Hepatocyte (in vitro differentiated cells): ENCODE measurements around the gene TGM4. TPM values are rescaled to one million over a fixed set of nuclear protein-coding genes. Genes with fewer than 3 reads are reported as not detected.

Source experiments
- DNase-seq: peaks from one replicate; pipeline ENCODE4 v3.0.0-alpha.2; 2016; ENCODE audit warnings: low spot score
- H2AFZ ChIP-seq: fragments of 200-600 bp; sonication (generic); 2 replicates; pipeline ENCODE4 v1.6.0; 2016; ENCODE audit warnings: antibody characterized with exemption, mild to moderate bottlenecking
- H3K27ac ChIP-seq: fragments of 200-600 bp; sonication (generic); 2 replicates; pipeline ENCODE4 v1.5.1; 2016; ENCODE audit warnings: mild to moderate bottlenecking
- H3K27me3 ChIP-seq: fragments of 200-600 bp; sonication (generic); 2 replicates; pipeline ENCODE4 v1.6.1; 2016
- H3K36me3 ChIP-seq: fragments of 200-600 bp; sonication (generic); replicated peaks from 2 replicates; pipeline ENCODE4 v1.5.1; 2016; ENCODE audit warnings: low read depth; ENCODE audit not compliant: insufficient read depth
- H3K4me1 ChIP-seq: fragments of 200-600 bp; sonication (generic); 2 replicates; pipeline ENCODE4 v1.5.1; 2016; ENCODE audit warnings: mild to moderate bottlenecking, moderate library complexity; ENCODE audit not compliant: insufficient read depth
- H3K4me2 ChIP-seq: fragments of 200-600 bp; sonication (generic); 2 replicates; pipeline ENCODE4 v1.6.0; 2016
- H3K4me3 ChIP-seq: fragments of 200-600 bp; sonication (generic); 2 replicates; pipeline ENCODE4 v1.5.1; 2016; ENCODE audit warnings: mild to moderate bottlenecking
- H3K79me2 ChIP-seq: fragments of 200-600 bp; sonication (generic); 2 replicates; pipeline ENCODE4 v1.6.0; 2017; ENCODE audit warnings: mild to moderate bottlenecking
- H3K9me2 ChIP-seq: fragments of 200-600 bp; sonication (generic); replicated peaks from 2 replicates; pipeline ENCODE4 v1.6.0; 2017; ENCODE audit warnings: mild to moderate bottlenecking; ENCODE audit not compliant: insufficient read depth
- H3K9me3 ChIP-seq: fragments of 200-600 bp; sonication (generic); 2 replicates; pipeline ENCODE4 v1.5.1; 2016; ENCODE audit warnings: low read depth, mild to moderate bottlenecking
- H4K20me1 ChIP-seq: fragments of 200-600 bp; sonication (generic); 2 replicates; pipeline ENCODE4 v1.6.0; 2016; ENCODE audit warnings: mild to moderate bottlenecking; ENCODE audit not compliant: insufficient read depth, poor library complexity, severe bottlenecking
- CTCF ChIP-seq: fragments of 200-600 bp; sonication (generic); IDR thresholded peaks from 2 replicates; pipeline ENCODE4 v1.5.1; 2016; ENCODE audit warnings: antibody characterized with exemption, mild to moderate bottlenecking; ENCODE audit not compliant: poor library complexity
- EZH2 ChIP-seq: fragments of 200-600 bp; sonication (generic); IDR thresholded peaks from 2 replicates; pipeline ENCODE4 v1.6.1; 2016; ENCODE audit warnings: antibody characterized with exemption, mild to moderate bottlenecking, borderline replicate concordance
- EZH2phosphoT487 ChIP-seq: fragments of 200-600 bp; sonication (generic); IDR thresholded peaks from one replicate; pipeline ENCODE4 v1.6.1; 2018; ENCODE audit warnings: antibody characterized with exemption, mild to moderate bottlenecking, low read depth, moderate library complexity; ENCODE audit not compliant: unreplicated experiment, severe bottlenecking
- WGBS: methylation state at CpG from one replicate; pipeline ENCODE4 v1.1.6; 2016; ENCODE audit warnings: low lambda C conversion rate; ENCODE audit errors: missing lambda C conversion rate; 5-methylcytosine and 5-hydroxymethylcytosine counted together
- polyA plus RNA-seq: library from polyadenylated mRNA; unstranded; fragments of >200 nt; fragmentation: Nextera tagmentation; extraction: Ambion mirVana; gene quantifications from 2 replicates; pipeline ENCODE4 v1.2.1, GENCODE V29; 2016
- total RNA-seq: library from RNA; depleted of rRNA; stranded (reverse); fragments of >200 nt; gene quantifications from 2 replicates; pipeline ENCODE4 v1.2.3, GENCODE V29; 2014

TGM4 gene
- total and polyA plus RNA-seq, 2 experiments from 2014 or later, result 0.43 TPM; not detected in 1

GRCh38 chr3:44865272-44866035, 9.0 kb upstream of the TGM4 start:
- Histone ChIP-seq H3K9me3 (no peaks in the 10 kb centered on the region), H3K4me1 (peaks cover 10% of the 10 kb centered on the region), H3K27ac (no peak overlapping the region), H3K4me3 (no peak overlapping the region), H3K4me2 (no peak overlapping the region), H2AFZ (no peak overlapping the region), H4K20me1 (no peaks in the 10 kb centered on the region), H3K79me2 (peaks cover 5% of the 10 kb centered on the region), H3K36me3 (no peaks in the 10 kb centered on the region), H3K27me3 (no peaks in the 10 kb centered on the region), H3K9me2 (no peaks in the 10 kb centered on the region)
- TF ChIP-seq EZH2phosphoT487 (no peak), CTCF (no peak), EZH2 (no peak)
- WGBS, result 84% methylated on average over 7 of the region's 7 CpGs
- DNase-seq, result no peak

GRCh38 chr3:44867421-44868111, 6.8 kb upstream of the TGM4 start:
- no peak overlapping the region for H2AFZ ChIP-seq
- 88% methylated on average over 7 of the region's 7 CpGs for WGBS
- no peak overlapping the region for H3K27ac ChIP-seq
- no peak overlapping the region for H3K4me2 ChIP-seq
- H3K36me3 ChIP-seq, result no peaks in the 10 kb centered on the region
- H4K20me1 ChIP-seq, result no peaks in the 10 kb centered on the region
- H3K27me3 ChIP-seq, result no peaks in the 10 kb centered on the region
- no peak for DNase-seq
- H3K9me3 ChIP-seq, result no peaks in the 10 kb centered on the region
- peaks cover 2% of the 10 kb centered on the region for H3K4me1 ChIP-seq
- no peaks in the 10 kb centered on the region for H3K9me2 ChIP-seq
- H3K79me2 ChIP-seq, result peaks cover 2% of the 10 kb centered on the region
- TF ChIP-seq EZH2phosphoT487 (no peak), EZH2 (no peak), CTCF (no peak)
- H3K4me3 ChIP-seq, result no peak overlapping the region

GRCh38 chr3:44870375-44871061, 3.9 kb upstream of the TGM4 start:
- TF ChIP-seq EZH2 (no peak), EZH2phosphoT487 (no peak), CTCF (no peak)
- DNase-seq, result no peak
- H3K4me3 ChIP-seq, result no peak overlapping the region
- no peaks in the 10 kb centered on the region for H3K27me3 ChIP-seq
- H4K20me1 ChIP-seq, result no peaks in the 10 kb centered on the region
- H3K79me2 ChIP-seq, result no peaks in the 10 kb centered on the region
- H3K4me1 ChIP-seq, result no peaks in the 10 kb centered on the region
- WGBS, result 73% methylated on average over 8 of the region's 8 CpGs
- no peak overlapping the region for H3K4me2 ChIP-seq
- no peaks in the 10 kb centered on the region for H3K9me3 ChIP-seq
- no peaks in the 10 kb centered on the region for H3K9me2 ChIP-seq
- no peak overlapping the region for H3K27ac ChIP-seq
- H3K36me3 ChIP-seq, result no peaks in the 10 kb centered on the region
- no peak overlapping the region for H2AFZ ChIP-seq
